H9 (cell line): ENCODE measurements around the gene COA7. TPM values are rescaled to one million over a fixed set of nuclear protein-coding genes. Genes with fewer than 3 reads are reported as not detected.

Experiments
- DNase-seq: peaks from one replicate; pipeline ENCODE4 v3.0.0-alpha.2; 2017
- H2AFZ ChIP-seq: one replicate; pipeline ENCODE4 v1.6.1; 2013; ENCODE audit warnings: mild to moderate bottlenecking, low read length, control low read depth, moderate library complexity
- H2AK5ac ChIP-seq: 2 replicates; pipeline ENCODE4 v1.6.1; 2013; ENCODE audit warnings: low read length, control low read depth, mixed read lengths; ENCODE audit not compliant: insufficient read length
- H2BK120ac ChIP-seq: one replicate; pipeline ENCODE4 v1.6.1; 2013; ENCODE audit warnings: low read depth, mild to moderate bottlenecking, low read length, control low read depth, inconsistent platforms; ENCODE audit not compliant: poor library complexity, severe bottlenecking
- H2BK12ac ChIP-seq: 2 replicates; pipeline ENCODE4 v1.6.1; 2013; ENCODE audit warnings: low read length, control low read depth, mixed read lengths, low read depth; ENCODE audit not compliant: insufficient read length
- H2BK15ac ChIP-seq: 2 replicates; pipeline ENCODE4 v1.6.1; 2013; ENCODE audit warnings: low read depth, low read length, control low read depth
- H2BK20ac ChIP-seq: one replicate; pipeline ENCODE4 v1.6.1; 2013; ENCODE audit warnings: low read depth, mild to moderate bottlenecking, low read length, control low read depth, inconsistent platforms; ENCODE audit not compliant: poor library complexity, severe bottlenecking
- H2BK5ac ChIP-seq: 2 replicates; pipeline ENCODE4 v1.6.1; 2013; ENCODE audit warnings: low read length, control low read depth, mixed read lengths; ENCODE audit not compliant: insufficient read length
- H3K14ac ChIP-seq: 2 replicates; pipeline ENCODE4 v1.6.1; 2013; ENCODE audit warnings: low read length, control low read depth; ENCODE audit not compliant: insufficient read depth
- H3K18ac ChIP-seq: 2 replicates; pipeline ENCODE4 v1.6.1; 2013; ENCODE audit warnings: low read depth, mild to moderate bottlenecking, mixed read lengths, low read length, control low read depth; ENCODE audit not compliant: insufficient read length
- H3K23ac ChIP-seq: 2 replicates; pipeline ENCODE4 v1.6.1; 2013; ENCODE audit warnings: low read length, control low read depth, mixed read lengths, low read depth; ENCODE audit not compliant: insufficient read length
- H3K23me2 ChIP-seq: 2 replicates; pipeline ENCODE4 v1.6.1; 2013; ENCODE audit warnings: low read depth, mild to moderate bottlenecking, mixed read lengths, low read length, control low read depth; ENCODE audit not compliant: insufficient read length, poor library complexity, severe bottlenecking
- H3K27ac ChIP-seq: 2 replicates; pipeline ENCODE4 v1.5.1; 2013; ENCODE audit warnings: low read length, control low read depth, mixed read lengths, low read depth; ENCODE audit not compliant: insufficient read length
- H3K27me3 ChIP-seq: 2 replicates; pipeline ENCODE4 v1.6.1; 2013; ENCODE audit warnings: low read length, control low read depth, inconsistent platforms; ENCODE audit not compliant: insufficient read depth
- H3K4ac ChIP-seq: 2 replicates; pipeline ENCODE4 v1.6.1; 2013; ENCODE audit warnings: low read depth, mild to moderate bottlenecking, control low read depth, inconsistent platforms, low read length, moderate library complexity
- H3K4me1 ChIP-seq: 2 replicates; pipeline ENCODE4 v1.6.1; 2013; ENCODE audit warnings: low read length, control low read depth, inconsistent platforms; ENCODE audit not compliant: insufficient read depth
- H3K4me2 ChIP-seq: 2 replicates; pipeline ENCODE4 v1.6.1; 2013; ENCODE audit warnings: low read length, control low read depth, mixed read lengths; ENCODE audit not compliant: insufficient read length, insufficient read depth
- H3K56ac ChIP-seq: 2 replicates; pipeline ENCODE4 v1.6.1; 2013; ENCODE audit warnings: low read depth, mild to moderate bottlenecking, mixed read lengths, low read length, control low read depth; ENCODE audit not compliant: insufficient read length
- H3K79me1 ChIP-seq: 2 replicates; pipeline ENCODE4 v1.6.1; 2013; ENCODE audit warnings: low read depth, mild to moderate bottlenecking, moderate library complexity, low read length, control low read depth, inconsistent platforms; ENCODE audit not compliant: insufficient read depth, poor library complexity, severe bottlenecking
- H3K79me2 ChIP-seq: 2 replicates; pipeline ENCODE4 v1.6.1; 2013; ENCODE audit warnings: low read length, control low read depth, inconsistent platforms; ENCODE audit not compliant: insufficient read depth
- H3K9ac ChIP-seq: 2 replicates; pipeline ENCODE4 v1.6.1; 2013; ENCODE audit warnings: low read length, control low read depth, mixed read lengths; ENCODE audit not compliant: insufficient read length; ENCODE audit errors: extremely low read depth
- H3K9me3 ChIP-seq: one replicate; pipeline ENCODE4 v1.6.1; 2013; ENCODE audit warnings: low read depth, low read length, inconsistent platforms; ENCODE audit not compliant: control insufficient read depth
- H3T11ph ChIP-seq: one replicate; pipeline ENCODE4 v1.6.1; 2013; ENCODE audit warnings: mild to moderate bottlenecking, low read length, control low read depth, inconsistent platforms
- H4K20me1 ChIP-seq: one replicate; pipeline ENCODE4 v1.6.1; 2013; ENCODE audit not compliant: control insufficient read depth, insufficient read length, insufficient read depth
- H4K5ac ChIP-seq: 2 replicates; pipeline ENCODE4 v1.6.1; 2013; ENCODE audit warnings: low read depth, mild to moderate bottlenecking, mixed read lengths, low read length, control low read depth; ENCODE audit not compliant: insufficient read length
- H4K8ac ChIP-seq: replicated peaks from 2 replicates; pipeline ENCODE4 v1.6.1; 2013; ENCODE audit warnings: low read length, control low read depth, mixed read lengths, low read depth; ENCODE audit not compliant: insufficient read length
- H4K91ac ChIP-seq: 2 replicates; pipeline ENCODE4 v1.6.1; 2013; ENCODE audit warnings: low read depth, mild to moderate bottlenecking, moderate library complexity, mixed read lengths, low read length, control low read depth; ENCODE audit not compliant: insufficient read length
- H3K27ac Mint-ChIP-seq, 3 experiments: 2 replicates in 2 of 3; 3 replicates in 1 of 3; pipeline ENCODE4 v1.8.0; 2020 to 2021; ENCODE audit warnings: mixed read lengths in 3 of 3, mild to moderate bottlenecking in 1 of 3, moderate library complexity in 1 of 3
- H3K27me3 Mint-ChIP-seq: 2 replicates; pipeline ENCODE4 v1.8.0; 2021; ENCODE audit warnings: low read depth, mild to moderate bottlenecking, moderate library complexity, mixed read lengths
- H3K36me3 Mint-ChIP-seq, 3 experiments: 2 replicates in 2 of 3; 3 replicates in 1 of 3; pipeline ENCODE4 v1.8.0; 2020 to 2021; ENCODE audit warnings: low read depth in 3 of 3, mixed read lengths in 3 of 3; ENCODE audit not compliant: insufficient read depth in 1 of 3
- H3K4me1 Mint-ChIP-seq, 2 experiments: 2 replicates each; pipeline ENCODE4 v1.8.0; 2020; ENCODE audit warnings: mixed read lengths in 2 of 2
- H3K4me3 Mint-ChIP-seq, 2 experiments: 2 replicates in 1 of 2; 3 replicates in 1 of 2; pipeline ENCODE4 v1.8.0; 2020 to 2021; ENCODE audit warnings: mild to moderate bottlenecking in 2 of 2, mixed read lengths in 2 of 2, moderate library complexity in 1 of 2
- H3K9me3 Mint-ChIP-seq, 2 experiments: 2 replicates in 1 of 2; 3 replicates in 1 of 2; pipeline ENCODE4 v1.8.0; 2020; ENCODE audit warnings: mild to moderate bottlenecking in 2 of 2, mixed read lengths in 2 of 2, moderate library complexity in 1 of 2
- CTCF ChIP-seq: fragments of 200-600 bp; sonication (generic); conservative IDR thresholded peaks from 3 replicates; pipeline ENCODE4 v1.8.0; 2021; ENCODE audit warnings: antibody characterized with exemption, mild to moderate bottlenecking
- WGBS: extraction: QIAGEN DNeasy Blood & Tissue Kit; methylation state at CpG from one replicate; pipeline ENCODE4 v1.1.7; 2013; ENCODE audit warnings: missing lambda C conversion rate, low lambda C conversion rate, mixed read lengths; ENCODE audit not compliant: insufficient read length; ENCODE audit errors: extremely low coverage; 5-methylcytosine and 5-hydroxymethylcytosine counted together
- total RNA-seq: library from RNA; stranded (reverse); gene quantifications from 2 replicates; pipeline ENCODE4 v1.2.1, GENCODE V29; 2021

COA7 gene
- total RNA-seq, 1 experiment from 2014 or later = 69.1 TPM

GRCh38 chr1:52674497-52675384 lies 23.4 kb downstream of the COA7 start:
- H3K4me3 Mint-ChIP-seq = no peak overlapping the region
- Histone ChIP-seq H4K5ac (no peak overlapping the region), H2AFZ (no peak overlapping the region), H4K91ac (no peak overlapping the region), H3K27ac (no peak overlapping the region), H3K79me2 (no peaks in the 10 kb centered on the region), H3K9me3 (no peaks in the 10 kb centered on the region), H3K23ac (no peak overlapping the region), H3K23me2 (no peaks in the 10 kb centered on the region), H3K27me3 (no peaks in the 10 kb centered on the region), H4K8ac (no peak overlapping the region), H2AK5ac (no peak overlapping the region), H2BK15ac (no peak overlapping the region), H2BK120ac (no peak overlapping the region), H2BK20ac (no peak overlapping the region), H3K79me1 (no peaks in the 10 kb centered on the region), H3K56ac (no peak overlapping the region), H2BK5ac (no peak overlapping the region), H4K20me1 (no peaks in the 10 kb centered on the region), H3K9ac (no peak overlapping the region), H3K4me2 (no peak overlapping the region), H3K14ac (no peak overlapping the region), H3T11ph (no peak overlapping the region), H2BK12ac (no peak overlapping the region), H3K4me1 (no peaks in the 10 kb centered on the region; the same call in 1 of the 2 replicates), H3K4ac (no peak overlapping the region), H3K18ac (no peak overlapping the region)
- no CpG with 5 or more reads among the region's 6 CpGs for WGBS
- no peak for TF ChIP-seq CTCF
- H3K27me3 Mint-ChIP-seq = no peaks in the 10 kb centered on the region
- no peak for DNase-seq
- H3K9me3 Mint-ChIP-seq = no peaks in the 10 kb centered on the region
- H3K27ac Mint-ChIP-seq = peak overlapping the region; percentile 40 to 86 (median 55); a peak in 5 of 7 replicates
- peaks cover 21 to 23% of the 10 kb centered on the region in 2 experiments for H3K4me1 Mint-ChIP-seq
- no peaks in the 10 kb centered on the region; a peak in 1 of 7 replicates for H3K36me3 Mint-ChIP-seq
